ENCODE data around the gene CFAP100. TPM values are rescaled to one million over a fixed set of nuclear protein-coding genes. Genes with fewer than 3 reads are reported as not detected.

CFAP100 gene
- total RNA-seq, 4 donors from 2014 or later = not detected

GRCh38 chr3:126480861-126481260 lies 86.2 kb downstream of the CFAP100 start:
- intact Hi-C loops (cut with DNase I; ENCODE audit: low total_unique reads) = no loop called here
- no peak for DNase-seq (ENCODE audit: low spot score in 2 of 2)
- 73 to 81% methylated on average over 8 of the region's 8 CpGs for WGBS, 2 donors
- no peak for TF ChIP-seq POLR2A (IDR thresholded peaks at IDR 0.05)
- no peak for TF ChIP-seq CTCF (IDR thresholded peaks at IDR 0.05)
- H3K4me3 ChIP-seq (ENCODE audit: low read depth, poor library complexity, severe bottlenecking) = no peak overlapping the region

GRCh38 chr3:126481808-126482502 lies 87.2 kb downstream of the CFAP100 start:
- intact Hi-C loops (cut with DNase I; ENCODE audit: low total_unique reads) = no loop called here
- TF ChIP-seq CTCF (IDR thresholded peaks at IDR 0.05) = no peak
- no peak for TF ChIP-seq POLR2A (IDR thresholded peaks at IDR 0.05)
- DNase-seq (ENCODE audit: low spot score in 2 of 2) = no peak
- H3K4me3 ChIP-seq (ENCODE audit: low read depth, poor library complexity, severe bottlenecking) = no peak overlapping the region
- 76 to 85% methylated on average over 15 to 16 of the region's 16 CpGs for WGBS, 2 donors

GRCh38 chr3:126482503-126483255 lies 88.0 kb downstream of the CFAP100 start:
- intact Hi-C loops (cut with DNase I; ENCODE audit: low total_unique reads) = no loop called here
- WGBS, 2 donors = 91 to 93% methylated on average over 15 of the region's 15 CpGs
- TF ChIP-seq POLR2A (IDR thresholded peaks at IDR 0.05) (no peak), CTCF (IDR thresholded peaks at IDR 0.05) (no peak)
- no peak overlapping the region for H3K4me3 ChIP-seq (ENCODE audit: low read depth, poor library complexity, severe bottlenecking)
- DNase-seq (ENCODE audit: low spot score in 2 of 2) = no peak

- 91 to 94% methylated on average over 11 to 13 of the region's 14 CpGs for WGBS, 2 donors
- intact Hi-C loops (cut with DNase I; ENCODE audit: low total_unique reads) = no loop called here
Observed at GRCh38 chr3:126483321-126483761, 88.6 kb downstream of the CFAP100 start.

GRCh38 chr3:126484148-126484547 lies 89.4 kb downstream of the CFAP100 start:
- 90 to 91% methylated on average over 3 of the region's 3 CpGs for WGBS, 2 donors
- intact Hi-C loops (cut with DNase I; ENCODE audit: low total_unique reads) = no loop called here
- no peak overlapping the region for H3K4me3 ChIP-seq (ENCODE audit: low read depth, poor library complexity, severe bottlenecking)
- TF ChIP-seq POLR2A (IDR thresholded peaks at IDR 0.05) = no peak
- no peak for TF ChIP-seq CTCF (IDR thresholded peaks at IDR 0.05)
- no peak for DNase-seq (ENCODE audit: low spot score in 2 of 2)

More at GRCh38 chr3:126483321-126483761, 88.6 kb downstream of the CFAP100 start:
- TF ChIP-seq CTCF (IDR thresholded peaks at IDR 0.05) = no peak
- no peak for TF ChIP-seq POLR2A (IDR thresholded peaks at IDR 0.05)
- H3K4me3 ChIP-seq (ENCODE audit: low read depth, poor library complexity, severe bottlenecking) = no peak overlapping the region
- no peak for DNase-seq (ENCODE audit: low spot score in 2 of 2)
